GM12872 (cell line): ENCODE data around the gene OR52M1.

Experiments
- TF ChIP-seq, protein P1 (sequence below): IDR thresholded peaks from 3 replicates; pipeline ENCODE4 v1.5.1; 2011; ENCODE audit warnings: low read depth, mild to moderate bottlenecking, low read length, moderate library complexity; ENCODE audit not compliant: insufficient read depth

Gene OR52M1

DNA sequence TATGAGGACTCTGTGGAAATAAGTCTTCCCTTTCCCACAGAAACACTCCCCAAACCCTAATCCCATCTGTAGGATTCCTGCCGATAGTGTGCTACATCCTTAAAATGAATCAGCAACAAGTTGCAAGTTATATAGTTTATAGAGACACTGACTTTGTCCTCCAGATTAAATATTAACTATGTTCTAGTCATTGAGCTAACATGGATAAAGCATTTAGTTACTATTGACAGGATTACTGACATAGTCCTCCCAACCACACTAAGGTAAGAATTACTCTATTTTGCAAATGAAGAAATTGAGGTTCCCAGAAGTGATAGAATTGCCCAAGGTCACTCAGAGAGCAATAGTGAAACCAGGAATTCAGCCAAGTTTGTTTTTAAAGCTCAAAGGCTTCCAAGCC, 1.9 kb downstream of the OR52M1 start:
- TF ChIP-seq, protein P1, sequence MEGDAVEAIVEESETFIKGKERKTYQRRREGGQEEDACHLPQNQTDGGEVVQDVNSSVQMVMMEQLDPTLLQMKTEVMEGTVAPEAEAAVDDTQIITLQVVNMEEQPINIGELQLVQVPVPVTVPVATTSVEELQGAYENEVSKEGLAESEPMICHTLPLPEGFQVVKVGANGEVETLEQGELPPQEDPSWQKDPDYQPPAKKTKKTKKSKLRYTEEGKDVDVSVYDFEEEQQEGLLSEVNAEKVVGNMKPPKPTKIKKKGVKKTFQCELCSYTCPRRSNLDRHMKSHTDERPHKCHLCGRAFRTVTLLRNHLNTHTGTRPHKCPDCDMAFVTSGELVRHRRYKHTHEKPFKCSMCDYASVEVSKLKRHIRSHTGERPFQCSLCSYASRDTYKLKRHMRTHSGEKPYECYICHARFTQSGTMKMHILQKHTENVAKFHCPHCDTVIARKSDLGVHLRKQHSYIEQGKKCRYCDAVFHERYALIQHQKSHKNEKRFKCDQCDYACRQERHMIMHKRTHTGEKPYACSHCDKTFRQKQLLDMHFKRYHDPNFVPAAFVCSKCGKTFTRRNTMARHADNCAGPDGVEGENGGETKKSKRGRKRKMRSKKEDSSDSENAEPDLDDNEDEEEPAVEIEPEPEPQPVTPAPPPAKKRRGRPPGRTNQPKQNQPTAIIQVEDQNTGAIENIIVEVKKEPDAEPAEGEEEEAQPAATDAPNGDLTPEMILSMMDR = no peak

DNA sequence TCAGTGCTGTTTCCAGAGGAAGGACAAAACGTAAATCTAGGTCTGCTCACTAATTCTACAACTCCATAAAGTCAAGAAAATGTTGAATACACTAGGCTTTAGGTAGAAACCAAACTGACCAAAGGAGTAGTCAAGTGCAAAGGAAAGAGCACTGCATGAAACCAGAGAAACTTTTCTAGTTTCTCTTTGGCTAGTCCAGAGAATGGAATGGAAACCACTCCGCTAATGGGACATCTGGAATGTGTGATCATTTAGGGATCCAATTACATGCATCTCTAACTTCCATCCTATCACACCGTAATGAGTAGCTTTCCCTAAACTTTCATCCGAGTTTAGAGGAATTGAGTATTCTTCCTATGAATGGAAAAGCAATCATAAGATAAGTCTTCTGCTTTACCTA, 2.4 kb downstream of the OR52M1 start:
- TF ChIP-seq, protein P1 = no peak

DNA sequence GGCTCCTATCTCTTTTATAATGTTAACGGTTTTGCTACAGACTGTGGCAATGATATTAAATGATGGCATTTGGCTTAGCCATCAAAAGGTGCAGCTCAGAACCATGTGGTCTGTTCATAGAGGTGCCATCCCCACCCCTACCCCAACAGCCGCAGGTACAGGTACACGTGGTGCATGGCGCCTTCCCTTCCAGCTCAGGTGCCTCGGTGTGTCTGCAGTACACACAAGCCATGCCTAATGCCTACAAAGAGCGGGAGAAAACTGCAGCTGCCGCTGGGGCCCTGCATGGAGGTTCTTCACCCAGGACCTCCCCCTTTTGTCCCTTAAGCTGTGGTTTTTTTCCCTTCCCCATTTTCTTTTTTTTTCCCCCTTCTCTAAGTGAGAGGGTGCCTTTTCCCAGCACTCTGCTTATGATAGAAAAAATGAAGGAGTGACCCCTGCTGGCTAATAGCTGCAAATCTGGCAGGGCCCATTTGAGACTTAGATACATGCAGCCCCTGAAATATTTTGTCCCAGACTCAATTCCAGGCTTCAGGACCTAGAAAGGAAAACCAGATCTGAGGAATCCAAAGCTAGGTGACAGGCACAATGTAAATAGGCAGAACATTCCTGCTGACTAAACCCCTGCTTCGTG, 6.5 kb downstream of the OR52M1 start:
- TF ChIP-seq, protein P1 = peak; percentile 48

DNA sequence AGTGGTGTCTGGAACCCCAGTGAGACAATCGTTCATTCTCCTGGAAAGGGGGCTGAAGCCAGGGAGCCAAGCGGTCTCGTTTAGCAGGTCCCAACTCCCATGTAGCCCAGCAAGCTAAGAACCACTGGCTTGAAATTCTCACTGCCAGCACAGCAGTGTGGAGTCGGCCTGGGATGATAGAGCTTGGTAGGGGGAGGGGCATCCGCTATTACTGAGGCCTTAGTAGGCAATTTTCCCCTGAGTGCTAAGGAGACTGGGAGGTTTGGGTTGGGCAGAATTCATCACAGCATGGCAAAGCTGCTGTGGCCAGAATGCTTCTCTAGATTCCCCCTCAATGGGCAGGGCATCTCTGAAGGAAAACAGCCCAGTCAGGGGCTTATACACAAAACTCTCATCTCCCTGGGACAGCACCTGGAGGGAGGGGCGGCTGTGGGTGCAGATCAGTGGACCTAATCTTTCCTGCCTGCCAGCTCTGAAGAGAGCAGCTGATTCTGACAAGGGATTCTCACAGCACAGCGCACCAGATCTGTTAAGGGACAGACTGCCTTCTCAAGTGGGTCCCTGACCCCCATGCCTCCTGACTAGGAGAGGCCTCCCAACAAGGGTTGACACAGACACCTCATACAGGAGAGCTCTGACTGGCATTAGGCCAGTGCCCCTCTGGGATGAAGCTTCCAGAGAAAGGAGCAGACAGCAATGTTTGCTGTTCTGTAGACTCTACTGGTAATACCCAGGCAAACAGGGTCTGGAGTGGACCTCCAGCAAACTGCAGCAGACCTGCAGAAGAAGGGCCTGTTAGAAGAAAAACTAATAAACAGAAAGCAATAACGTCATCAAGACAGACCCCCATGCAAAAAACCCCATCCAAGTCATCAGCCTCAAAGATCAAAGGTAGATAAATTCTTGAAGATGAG, 14.8 kb downstream of the OR52M1 start:
- TF ChIP-seq, protein P1 = no peak

DNA sequence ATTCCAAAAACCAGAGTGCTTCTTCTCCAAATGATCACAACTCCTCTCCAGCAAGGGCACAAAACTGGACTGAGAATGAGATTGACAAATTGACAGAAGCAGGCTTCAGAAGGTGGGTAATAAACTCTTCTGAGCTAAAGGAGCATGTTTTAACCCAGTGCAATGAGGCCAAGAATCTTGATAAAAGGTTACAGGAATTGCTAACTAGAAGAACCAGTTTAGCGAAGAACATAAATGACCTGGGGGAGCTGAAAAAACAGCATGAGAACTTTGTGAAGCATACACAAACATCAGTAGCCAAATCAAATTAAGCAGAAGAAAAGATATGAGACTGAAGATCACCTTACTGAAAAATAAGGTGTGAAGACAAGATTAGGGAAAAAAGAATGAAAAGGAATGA, 15.5 kb downstream of the OR52M1 start:
- TF ChIP-seq, protein P1 = no peak

DNA sequence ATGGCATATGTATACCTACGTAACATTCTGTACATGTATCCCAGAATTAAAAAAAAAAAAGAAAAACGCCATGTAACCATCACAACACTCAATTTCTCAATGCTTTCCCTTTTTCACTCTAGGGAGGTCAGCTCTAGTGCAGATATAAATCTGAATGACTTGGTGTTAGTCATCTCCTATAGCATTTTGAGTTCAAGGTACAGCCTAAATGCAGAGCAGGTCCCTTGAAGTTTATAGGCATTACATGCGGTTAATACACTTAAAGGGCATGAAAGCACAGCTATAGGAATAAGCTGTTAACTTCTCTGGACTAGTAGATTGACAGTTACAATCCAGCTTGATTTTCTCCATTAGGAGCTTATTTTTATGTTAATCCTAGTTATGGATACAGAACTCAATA, 20.4 kb downstream of the OR52M1 start:
- TF ChIP-seq, protein P1 = no peak

DNA sequence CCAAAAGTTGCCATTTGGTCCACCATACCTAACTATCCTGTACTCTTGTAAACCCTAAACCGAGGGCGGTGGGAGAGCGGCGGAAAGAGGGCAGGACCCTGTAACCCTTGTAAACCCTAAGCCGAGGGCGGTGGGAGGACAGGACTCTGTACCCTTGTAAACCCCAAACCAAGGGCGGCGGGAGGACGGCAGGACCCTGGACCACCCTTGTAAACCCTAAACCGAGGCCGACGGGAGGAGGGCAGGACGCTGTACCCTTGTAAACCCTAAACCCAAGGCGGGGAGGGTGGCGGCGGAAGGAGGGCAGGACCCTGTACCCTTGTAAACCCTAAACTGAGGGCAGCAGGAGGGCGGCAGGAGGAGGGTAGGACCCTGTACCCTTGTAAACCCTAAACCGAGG, 24.1 kb downstream of the OR52M1 start:
- TF ChIP-seq, protein P1 = no peak
